Measurements from ENCODE around the gene ZNF282. TPM values are rescaled to one million over a fixed set of nuclear protein-coding genes. Genes with fewer than 3 reads are reported as not detected.

ZNF282 gene
- total and polyA plus RNA-seq, 9 of the 15 experiments (the other 6 are each of a cell fraction or from before 2014, with no cell fraction given) = 0.76 to 58.6 (median 17.4) TPM

GRCh38 chr7:149166630-149167352 is 28.6 kb upstream of the ZNF282 start:
- BruUV-seq (replicated peaks) = no TSS peak
- no peak overlapping the region for H3K27ac ChIP-seq (ENCODE audit: extremely low read depth, low read depth, low read length)
- H3K9ac ChIP-seq (ENCODE audit: insufficient read depth in 1 of 2, low read depth in 2 of 2, low read length in 2 of 2) = no peak overlapping the region
- H3K4me1 ChIP-seq (replicated peaks in 1 of 2; ENCODE audit: control insufficient read depth in 2 of 2, insufficient read depth in 2 of 2, low read length in 2 of 2) = no peaks in the 10 kb centered on the region
- H2AFZ ChIP-seq (ENCODE audit: low read depth, low read length) = no peak overlapping the region
- intact Hi-C loops (cut with micrococcal nuclease) = no loop called here
- in situ Hi-C loops (cut with MboI) = no loop called here
- no peak for FAIRE-seq
- H3K36me3 ChIP-seq (ENCODE audit: control insufficient read depth, insufficient read depth, low read length) = peaks cover 72% of the 10 kb centered on the region
- ChIA-PET CTCF (ENCODE audit: low intra/inter-chr PET ratio) (no interaction called here), POLR2A (interaction anchor here (0.6 to 1.6 kb wide), 3 partner anchors 10 to 40 kb away, joined by 3 to 5 read pairs (median 3); no protein-coding TSS in a partner anchor)
- peak; percentile 69 for TF ChIP-seq MEIS2 (IDR thresholded peaks at IDR 0.05; ENCODE audit: partially characterized antibody)
- no peak for TF ChIP-seq ZBTB49 (CRISPR knock-in tag; IDR thresholded peaks at IDR 0.05; ENCODE audit: borderline replicate concordance)
- no peak for TF ChIP-seq PBX2 (CRISPR knock-in tag; IDR thresholded peaks at IDR 0.05; ENCODE audit: low read depth)
- TF ChIP-seq PBX2 (tag; conservative IDR thresholded peaks at IDR 0.05; ENCODE audit: low read depth) = peak; percentile 60
- no peaks in the 10 kb centered on the region for H3K9me3 ChIP-seq (replicated peaks; ENCODE audit: control insufficient read depth, insufficient read depth, low read depth, low read length)
- H3K27me3 ChIP-seq (ENCODE audit: control insufficient read depth in 2 of 2, insufficient read depth in 2 of 2, low read length in 2 of 2) = no peaks in the 10 kb centered on the region
- peak; percentile 17; the same call in 1 of the 3 replicates for ATAC-seq
- H3K9me1 ChIP-seq (ENCODE audit: control insufficient read depth, insufficient read depth, low read length) = no peaks in the 10 kb centered on the region
- no peaks in the 10 kb centered on the region for H4K20me1 ChIP-seq (replicated peaks; ENCODE audit: control insufficient read depth, insufficient read depth, low read length)
- H3K4me2 ChIP-seq (ENCODE audit: insufficient read depth, low read length) = no peak overlapping the region
- DNase-seq (ENCODE audit: extremely low read depth in 1 of 4, low spot score in 3 of 4) = no peak
- H3K4me3 ChIP-seq = no peak overlapping the region
- H3K79me2 ChIP-seq (ENCODE audit: control insufficient read depth, insufficient read depth, low read length) = no peaks in the 10 kb centered on the region
